ENCODE measurements around the gene BCL2.

BCL2 gene

DNA sequence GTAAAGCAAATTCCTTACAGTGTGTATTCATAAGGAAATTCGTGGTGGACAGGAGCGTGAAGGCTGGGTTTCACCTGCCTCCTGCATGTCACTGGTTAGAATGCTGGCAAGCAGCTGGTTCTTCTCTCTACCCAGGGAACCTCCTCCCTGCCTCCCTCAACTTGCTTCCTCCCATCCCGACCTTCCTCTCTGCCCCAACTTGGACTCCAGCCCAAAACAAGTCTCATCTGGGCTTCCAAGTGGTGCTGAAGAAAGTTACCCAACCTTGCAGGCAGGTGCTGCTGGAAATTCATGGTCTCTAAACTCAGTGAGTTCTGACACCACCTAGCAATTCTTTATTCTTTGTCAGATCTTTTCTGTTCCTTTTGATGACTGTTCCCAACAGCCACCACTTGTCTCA is 184.5 kb downstream of the BCL2 start:
- no peak for DNase-seq

DNA sequence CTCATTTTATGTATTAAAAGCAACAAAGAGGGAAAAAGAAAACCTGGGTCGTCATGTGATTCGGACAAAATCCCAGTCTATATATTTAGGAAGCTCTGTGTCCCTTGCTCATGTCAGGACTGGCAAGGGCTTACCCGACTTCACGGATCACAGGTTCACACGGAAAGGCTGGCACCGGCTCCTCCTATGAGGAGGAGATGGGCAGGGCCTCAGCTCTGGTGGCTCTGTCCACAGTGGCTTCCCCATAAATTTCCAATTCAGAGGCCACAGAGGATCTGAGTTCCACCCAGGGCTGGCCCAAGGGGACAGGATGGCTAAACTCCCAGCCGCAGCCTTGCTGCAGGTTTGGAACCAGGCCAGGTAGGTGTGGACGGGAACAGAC is 186.8 kb downstream of the BCL2 start:
- no peak for DNase-seq

- DNase-seq = no peak
These were observed 187.4 kb downstream of the BCL2 start for GRCh38 chr18:63131959-63132818.

- DNase-seq = no peak
These were observed 188.2 kb downstream of the BCL2 start for GRCh38 chr18:63131106-63131958.

GRCh38 chr18:63130176-63130575 is 189.4 kb downstream of the BCL2 start:
- DNase-seq = no peak

GRCh38 chr18:63128237-63128974 is 191.2 kb downstream of the BCL2 start:
- no peak for DNase-seq

DNA sequence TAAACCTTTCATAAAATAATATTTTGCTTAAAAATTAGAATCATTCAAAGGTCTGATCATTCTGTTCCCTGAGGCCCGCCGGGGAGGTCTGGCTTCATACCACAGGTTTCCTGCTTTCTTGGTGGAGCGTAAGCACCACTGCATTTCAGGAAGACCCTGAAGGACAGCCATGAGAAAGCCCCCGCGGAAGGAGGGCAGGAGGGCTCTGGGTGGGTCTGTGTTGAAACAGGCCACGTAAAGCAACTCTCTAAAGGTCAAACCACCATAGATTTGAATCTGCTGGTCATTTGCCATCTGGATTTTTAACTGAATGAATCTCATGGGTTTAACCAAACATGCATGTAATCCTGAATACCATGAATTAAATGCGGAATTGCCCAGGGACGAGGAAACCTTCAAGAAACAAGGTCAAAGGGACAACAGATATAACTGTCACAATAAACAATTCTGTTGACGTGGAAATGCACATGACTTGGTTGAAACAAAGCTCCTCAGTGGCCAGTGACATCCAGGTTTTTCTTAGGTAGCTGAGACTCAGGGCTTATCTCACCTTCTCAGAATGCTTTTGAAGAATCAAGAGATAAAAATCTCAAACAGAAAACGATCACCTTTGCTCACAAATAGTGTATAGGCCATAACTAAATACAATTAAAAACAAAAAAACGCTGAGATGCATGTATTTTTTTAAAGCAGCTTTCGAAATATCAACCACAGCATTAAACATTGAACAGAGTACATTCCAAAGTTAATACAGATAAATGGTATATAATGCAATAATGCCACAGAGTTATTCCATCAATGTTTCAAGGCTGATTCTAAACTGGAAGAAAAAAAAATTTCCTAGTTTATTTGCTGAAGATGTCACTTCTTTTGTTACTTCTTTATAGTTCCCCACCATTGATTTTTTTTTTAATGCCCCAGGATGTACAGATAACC is 193.2 kb downstream of the BCL2 start:
- DNase-seq = no peak

DNA sequence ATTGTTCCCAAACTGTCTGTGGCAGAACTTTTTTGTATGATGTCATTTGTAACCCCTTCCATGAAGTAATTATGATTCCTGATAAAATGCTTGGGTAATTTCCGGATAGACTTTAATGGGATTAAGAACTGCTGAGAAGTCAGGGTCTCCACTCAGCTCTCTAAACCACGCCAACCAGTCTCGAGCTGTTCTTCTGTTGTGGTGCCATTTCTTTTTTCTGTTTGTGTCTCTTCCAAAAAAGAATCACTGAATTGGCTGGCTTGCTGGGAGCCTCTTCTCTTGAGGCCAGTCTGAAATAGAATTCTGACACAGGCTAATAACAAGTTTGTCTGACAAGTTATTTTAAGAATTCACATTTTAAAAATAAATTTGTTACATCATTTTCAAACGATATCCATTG is 198.9 kb downstream of the BCL2 start:
- DNase-seq = no peak

GRCh38 chr18:63119647-63120046 is 199.9 kb downstream of the BCL2 start:
- peak; percentile 4 for DNase-seq

- no peak for DNase-seq
These were observed 205.5 kb downstream of the BCL2 start for GRCh38 chr18:63113899-63114565.

DNA sequence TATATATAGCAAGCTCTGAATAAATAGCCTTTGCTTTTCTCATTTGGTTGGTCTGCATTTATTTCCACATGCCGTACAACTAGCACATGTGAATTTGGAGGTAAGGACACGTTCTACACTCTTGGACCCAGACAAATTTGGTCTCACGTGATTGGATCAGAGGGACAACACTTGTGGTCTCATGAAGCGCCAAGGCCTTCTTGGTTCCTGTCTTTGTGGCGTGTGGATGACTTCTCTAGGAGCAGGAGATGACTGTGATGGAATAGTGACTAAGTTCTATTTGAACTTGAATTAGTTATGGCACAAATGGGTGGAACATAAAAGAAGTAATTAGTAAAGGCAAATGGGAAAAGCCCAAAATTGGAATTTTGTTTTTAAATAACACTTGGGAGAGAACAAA is 206.9 kb downstream of the BCL2 start:
- no peak for DNase-seq

DNA sequence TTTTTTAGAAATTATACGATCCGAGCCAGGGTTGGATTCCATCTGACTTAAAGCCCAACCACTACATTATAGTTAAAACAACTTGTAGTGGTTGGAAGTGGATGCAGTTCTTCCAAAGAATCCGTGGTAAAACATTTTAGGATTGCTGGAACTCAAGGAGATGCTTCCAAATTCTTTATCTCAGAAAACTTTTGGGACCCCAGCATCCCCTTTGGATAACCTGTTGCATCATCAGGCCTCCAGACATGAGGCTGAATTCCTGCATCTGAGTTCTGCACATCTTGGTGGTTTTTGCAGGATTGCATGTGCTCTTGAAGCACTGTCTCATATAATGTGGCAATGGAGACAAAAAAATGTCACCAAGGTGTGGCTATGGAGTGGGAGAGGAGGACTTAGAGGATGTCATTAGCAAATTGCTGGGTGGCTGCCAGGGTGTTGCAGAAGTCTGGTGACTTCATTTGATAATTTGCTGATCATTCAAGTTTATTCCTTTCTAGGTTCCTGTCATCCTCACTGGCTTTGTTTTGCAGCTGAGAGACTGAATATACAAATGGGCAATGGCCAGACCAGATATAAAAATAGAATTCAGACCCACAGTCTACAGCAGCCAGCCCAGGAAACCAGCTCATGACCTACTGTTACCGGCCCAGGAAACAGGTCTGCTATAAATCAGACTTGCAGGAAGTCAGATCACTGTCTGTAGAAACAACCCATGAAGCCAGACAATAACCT is 207.7 kb downstream of the BCL2 start:
- no peak for DNase-seq

DNA sequence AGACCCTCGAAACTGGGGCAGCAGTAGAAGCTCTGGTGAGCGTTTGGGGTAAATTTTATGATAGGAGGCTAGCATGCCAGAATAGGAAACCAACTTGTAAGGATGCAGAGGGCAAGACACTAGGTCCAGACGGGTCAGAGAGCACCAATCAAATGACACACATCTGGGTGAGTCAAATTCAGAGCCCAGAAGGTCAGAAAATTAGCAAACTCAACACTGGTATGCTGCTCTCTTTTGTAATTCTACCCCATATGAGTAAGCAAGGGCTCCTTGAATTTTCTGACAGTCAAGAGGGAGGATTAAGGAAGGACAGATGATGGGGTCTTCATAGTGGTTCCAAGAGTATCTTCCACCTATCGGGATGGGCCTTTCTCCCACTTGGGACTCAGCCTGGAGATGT is 209.8 kb downstream of the BCL2 start:
- no peak for DNase-seq

GRCh38 chr18:63109022-63109421 is 210.5 kb downstream of the BCL2 start:
- DNase-seq = no peak

GRCh38 chr18:63107931-63108330 is 211.6 kb downstream of the BCL2 start:
- DNase-seq = no peak

GRCh38 chr18:63107171-63107845 is 212.3 kb downstream of the BCL2 start:
- DNase-seq = no peak

- no peak for DNase-seq
These were observed 212.8 kb downstream of the BCL2 start for GRCh38 chr18:63106727-63107126.

DNA sequence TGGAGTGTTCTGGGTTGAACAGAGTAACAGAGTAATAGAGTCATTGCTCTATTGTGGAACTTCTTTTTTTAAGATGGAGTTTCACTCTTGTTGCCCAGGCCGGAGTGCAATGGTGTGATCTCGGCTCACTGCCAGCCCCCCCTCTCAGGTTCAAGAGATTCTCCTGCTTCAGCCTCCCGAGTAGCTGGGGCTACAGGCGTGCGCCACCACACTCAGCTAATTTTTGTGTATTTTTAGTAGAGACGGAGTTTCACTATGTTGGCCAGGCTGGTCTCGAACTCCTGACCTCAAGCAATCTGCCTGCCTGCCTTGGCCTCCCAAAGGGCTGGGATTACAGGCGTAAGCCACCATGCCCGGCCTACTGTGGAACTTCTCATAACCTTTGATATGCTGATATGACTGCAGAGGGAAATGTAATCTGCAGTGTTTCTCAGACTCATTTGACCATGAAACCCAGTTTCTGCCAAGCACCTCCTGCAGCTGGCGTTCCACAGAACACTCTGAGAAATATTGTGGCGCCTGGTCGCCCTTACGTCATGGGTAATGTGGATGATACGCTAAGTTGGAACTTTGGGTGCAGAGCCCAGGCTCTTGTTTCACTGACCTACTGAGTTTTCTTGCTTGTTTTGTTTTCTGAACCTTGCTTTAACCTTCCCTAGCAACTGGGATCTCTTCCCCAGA is 213.8 kb downstream of the BCL2 start:
- no peak for DNase-seq

- no peak for DNase-seq
These were observed 214.7 kb downstream of the BCL2 start for GRCh38 chr18:63104868-63105267.

Measured in NCI-H446 treated with DMSO at 0.1 percent for 48 hours (cell line).